SK-N-SH (cell line): ENCODE results near the gene TLL2.

Experiments used
- EZH2phosphoT487 ChIP-seq: fragments of 200-600 bp; sonication (generic); IDR thresholded peaks from 2 replicates; pipeline ENCODE4 v1.6.1; 2017; ENCODE audit warnings: low read depth, mixed run types, mild to moderate bottlenecking, antibody characterized with exemption, moderate library complexity, borderline replicate concordance
- TF ChIP-seq, protein P1 (sequence below): IDR thresholded peaks from 2 replicates; pipeline ENCODE4 v1.4.0; 2012; ENCODE audit warnings: low read depth, borderline replicate concordance

DNA sequence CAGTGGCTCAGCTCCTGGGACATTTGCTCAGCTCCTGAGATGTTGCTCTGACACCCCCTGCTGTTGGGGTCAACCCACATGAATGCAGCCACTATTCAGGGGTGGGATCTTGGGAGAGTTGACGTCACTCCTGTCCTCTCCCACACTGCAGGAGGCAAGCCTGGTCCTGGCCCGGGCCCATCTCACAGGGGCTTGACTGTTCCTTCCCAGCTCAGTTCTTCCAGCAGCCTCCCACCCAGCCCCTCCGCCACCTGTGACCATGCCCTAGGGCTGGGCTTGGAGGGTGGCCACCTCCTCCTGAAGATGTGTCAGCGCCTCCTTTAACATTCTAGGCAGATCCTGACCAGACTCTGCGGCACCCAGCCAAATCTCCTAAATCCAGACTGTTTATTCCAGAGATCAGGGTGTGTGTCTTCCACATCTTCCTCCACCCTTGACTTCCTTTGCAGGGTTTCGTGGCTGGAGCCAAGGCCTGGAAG, 135.9 kb downstream of the TLL2 start:
- no peak for TF ChIP-seq EZH2phosphoT487
- TF ChIP-seq, protein P1, sequence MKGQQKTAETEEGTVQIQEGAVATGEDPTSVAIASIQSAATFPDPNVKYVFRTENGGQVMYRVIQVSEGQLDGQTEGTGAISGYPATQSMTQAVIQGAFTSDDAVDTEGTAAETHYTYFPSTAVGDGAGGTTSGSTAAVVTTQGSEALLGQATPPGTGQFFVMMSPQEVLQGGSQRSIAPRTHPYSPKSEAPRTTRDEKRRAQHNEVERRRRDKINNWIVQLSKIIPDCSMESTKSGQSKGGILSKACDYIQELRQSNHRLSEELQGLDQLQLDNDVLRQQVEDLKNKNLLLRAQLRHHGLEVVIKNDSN: no peak
